ENCODE measurements around the gene KLHL28.

The KLHL28 gene

GRCh38 chr14:44945264-44945663 lies 16.5 kb downstream of the KLHL28 start:
- Histone ChIP-seq H3K4me1 (ENCODE audit: low read length) (no peaks in the 10 kb centered on the region), H3K27ac (ENCODE audit: low read length) (no peak overlapping the region), H3K9ac (ENCODE audit: low read length) (no peak overlapping the region), H2AFZ (ENCODE audit: low read depth, low read length) (no peak overlapping the region), H4K20me1 (ENCODE audit: insufficient read depth, low read length) (peaks cover 4% of the 10 kb centered on the region; the same call in 1 of the 2 replicates), H3K4me3 (ENCODE audit: low read length) (no peak overlapping the region), H3K4me2 (ENCODE audit: low read length) (no peak overlapping the region), H3K36me3 (replicated peaks; ENCODE audit: low read depth, low read length) (peaks cover 49% of the 10 kb centered on the region), H3K9me3 (ENCODE audit: insufficient read depth, low read length) (no peaks in the 10 kb centered on the region), H3K27me3 (ENCODE audit: low read depth, low read length) (no peaks in the 10 kb centered on the region), H3K79me2 (ENCODE audit: low read length) (no peaks in the 10 kb centered on the region)
- no peak for TF ChIP-seq CTCF (IDR thresholded peaks at IDR 0.05; ENCODE audit: low read depth, low read length)

- H4K20me1 ChIP-seq (ENCODE audit: insufficient read depth, low read length), result no peaks in the 10 kb centered on the region
- no peaks in the 10 kb centered on the region for H3K79me2 ChIP-seq (ENCODE audit: low read length)
- TF ChIP-seq CTCF (IDR thresholded peaks at IDR 0.05; ENCODE audit: low read depth, low read length) (no peak), EZH2phosphoT487 (IDR thresholded peaks at IDR 0.05; ENCODE audit: low read depth) (no peak)
- no peaks in the 10 kb centered on the region for H3K27me3 ChIP-seq (ENCODE audit: low read depth, low read length)
- H3K9me3 ChIP-seq (ENCODE audit: insufficient read depth, low read length), result no peaks in the 10 kb centered on the region
- no peak overlapping the region for H3K4me3 ChIP-seq (ENCODE audit: low read length)
- peaks cover 60% of the 10 kb centered on the region for H3K36me3 ChIP-seq (replicated peaks; ENCODE audit: low read depth, low read length)
- no peak overlapping the region for H3K4me2 ChIP-seq (ENCODE audit: low read length)
- H2AFZ ChIP-seq (ENCODE audit: low read depth, low read length), result no peak overlapping the region
- H3K27ac ChIP-seq (ENCODE audit: low read length), result no peak overlapping the region
- H3K4me1 ChIP-seq (ENCODE audit: low read length), result no peaks in the 10 kb centered on the region
- no peak overlapping the region for H3K9ac ChIP-seq (ENCODE audit: low read length)
Measured at GRCh38 chr14:44944107-44944506, 17.6 kb downstream of the KLHL28 start.

GRCh38 chr14:44942436-44942835 lies 19.3 kb downstream of the KLHL28 start:
- Histone ChIP-seq H3K4me1 (ENCODE audit: low read length) (no peaks in the 10 kb centered on the region), H3K36me3 (replicated peaks; ENCODE audit: low read depth, low read length) (peaks cover 61% of the 10 kb centered on the region), H3K79me2 (ENCODE audit: low read length) (no peaks in the 10 kb centered on the region), H4K20me1 (ENCODE audit: insufficient read depth, low read length) (no peaks in the 10 kb centered on the region), H3K27ac (ENCODE audit: low read length) (no peak overlapping the region), H3K9ac (ENCODE audit: low read length) (no peak overlapping the region), H3K4me3 (ENCODE audit: low read length) (no peak overlapping the region), H3K9me3 (ENCODE audit: insufficient read depth, low read length) (no peaks in the 10 kb centered on the region), H3K27me3 (ENCODE audit: low read depth, low read length) (no peaks in the 10 kb centered on the region), H3K4me2 (ENCODE audit: low read length) (no peak overlapping the region), H2AFZ (ENCODE audit: low read depth, low read length) (no peak overlapping the region)
- TF ChIP-seq EZH2phosphoT487 (IDR thresholded peaks at IDR 0.05; ENCODE audit: low read depth) (no peak), CTCF (IDR thresholded peaks at IDR 0.05; ENCODE audit: low read depth, low read length) (no peak)

GRCh38 chr14:44941591-44941990 lies 20.2 kb downstream of the KLHL28 start:
- no peak overlapping the region for H3K27ac ChIP-seq (ENCODE audit: low read length)
- H3K27me3 ChIP-seq (ENCODE audit: low read depth, low read length), result no peaks in the 10 kb centered on the region
- no peaks in the 10 kb centered on the region for H3K79me2 ChIP-seq (ENCODE audit: low read length)
- peaks cover 58% of the 10 kb centered on the region for H3K36me3 ChIP-seq (replicated peaks; ENCODE audit: low read depth, low read length)
- no peak overlapping the region for H3K9ac ChIP-seq (ENCODE audit: low read length)
- H3K4me1 ChIP-seq (ENCODE audit: low read length), result no peaks in the 10 kb centered on the region
- H4K20me1 ChIP-seq (ENCODE audit: insufficient read depth, low read length), result no peaks in the 10 kb centered on the region
- H3K4me2 ChIP-seq (ENCODE audit: low read length), result no peak overlapping the region
- TF ChIP-seq CTCF (IDR thresholded peaks at IDR 0.05; ENCODE audit: low read depth, low read length), result no peak
- TF ChIP-seq EZH2phosphoT487 (IDR thresholded peaks at IDR 0.05; ENCODE audit: low read depth), result no peak
- no peak overlapping the region for H2AFZ ChIP-seq (ENCODE audit: low read depth, low read length)
- no peaks in the 10 kb centered on the region for H3K9me3 ChIP-seq (ENCODE audit: insufficient read depth, low read length)
- H3K4me3 ChIP-seq (ENCODE audit: low read length), result no peak overlapping the region
